Kidney (tissue), 14 donors: ENCODE measurements around the gene PCYT1A. TPM values are rescaled to one million over a fixed set of nuclear protein-coding genes. Genes with fewer than 3 reads are reported as not detected.

Source experiments
- DNase-seq, 5 donors: peaks; one replicate each; pipeline ENCODE4 v3.0.0-alpha.2; 2013 to 2020
- FAIRE-seq: peaks from 2 replicates; lab custom pipeline; 2012; peaks lifted over from hg19 to GRCh38; lab: Jason Lieb, UNC
- H3K27ac ChIP-seq, 2 donors: one replicate each; pipeline ENCODE4 v1.7.0; 2013; ENCODE audit warnings: low read depth in 2 of 2, low read length in 2 of 2, inconsistent platforms in 1 of 2
- H3K27me3 ChIP-seq: one replicate; pipeline ENCODE4 v1.7.1; 2013; ENCODE audit warnings: low read length, inconsistent platforms; ENCODE audit not compliant: control insufficient read depth, insufficient read depth
- H3K36me3 ChIP-seq, 3 donors: one replicate each; pipeline versions ENCODE4 v1.7.0 to v1.7.1; 2013; ENCODE audit warnings: low read length in 3 of 3, control low read depth in 1 of 3, inconsistent platforms in 1 of 3; ENCODE audit not compliant: insufficient read depth in 3 of 3, control insufficient read depth in 2 of 3
- H3K4me1 ChIP-seq, 3 donors: one replicate each; pipeline versions ENCODE4 v1.7.0 to v1.7.1; 2013; ENCODE audit warnings: low read length in 3 of 3, inconsistent platforms in 1 of 3, low read depth in 1 of 3; ENCODE audit not compliant: control insufficient read depth in 2 of 3, insufficient read depth in 2 of 3
- H3K4me3 ChIP-seq, 3 donors: one replicate each; pipeline versions ENCODE4 v1.7.0 to v1.8.1; 2013; ENCODE audit warnings: low read length in 3 of 3, control low read depth in 1 of 3, inconsistent platforms in 1 of 3
- H3K9ac ChIP-seq, 3 donors: one replicate each; pipeline versions ENCODE4 v1.7.0 to v1.7.1; 2013; ENCODE audit warnings: low read length in 3 of 3, control low read depth in 1 of 3, inconsistent platforms in 1 of 3
- H3K9me3 ChIP-seq, 3 donors: one replicate each; pipeline versions ENCODE4 v1.7.0 to v1.7.1; 2013; ENCODE audit warnings: low read length in 3 of 3, control low read depth in 1 of 3, inconsistent platforms in 1 of 3; ENCODE audit not compliant: control insufficient read depth in 2 of 3, insufficient read depth in 1 of 3
- CTCF ChIP-seq: IDR thresholded peaks from 3 replicates; pipeline ENCODE4 v1.5.1; 2012; ENCODE audit warnings: mild to moderate bottlenecking, moderate library complexity, borderline replicate concordance; ENCODE audit not compliant: insufficient read depth; ENCODE audit errors: extremely low read depth
- intact Hi-C: fragments of 100-400 bp; cut with DNase I; formaldehyde crosslinking; loops from one replicate; pipeline ENCODE4 v1.11.1; 2022
- polyA plus RNA-seq: library from polyadenylated mRNA; stranded (reverse); fragments of 350-450 nt; fragmentation: Illumina TruSeq; extraction: RNeasy Lipid Tissue Mini Kit (QIAGEN cat#74804); gene quantifications from one replicate; pipeline ENCODE4 v1.2.3, GENCODE V29; 2014; ENCODE audit warnings: low read depth, low replicate concordance; ENCODE audit not compliant: insufficient read depth
- total RNA-seq: library from RNA; stranded (reverse); fragmentation: NEBNext Ultra II Directional; extraction: Animal tissue kit (Norgen Biotek cat#: 25700); gene quantifications from one replicate; pipeline ENCODE4 v1.2.1, GENCODE V29; 2021
- donor health status: control.
- donor health status: control.
- donor health status: control.
- donor health status: control.
- donor health status: control.
- donor health status: DM: yes; HTN: yes; CAD: no.
- donor health status: Normal renal cell carcinoma (clear cell type).

Gene PCYT1A
- total and polyA plus RNA-seq, 2 donors from 2014 or later: 19.6 to 57.6 TPM

GRCh38 chr3:196236223-196236622 is 51.3 kb downstream of the PCYT1A start:
- FAIRE-seq: no peak
- Histone ChIP-seq H3K9me3 (no peaks in the 10 kb centered on the region), H3K36me3 (peaks cover 2 to 29% (median 15%) of the 10 kb centered on the region in 3 donors)

GRCh38 chr3:196235452-196236122 is 51.9 kb downstream of the PCYT1A start:
- Histone ChIP-seq H3K4me1 (no peaks in the 10 kb centered on the region), H3K4me3 (no peak overlapping the region), H3K36me3 (peaks cover 2 to 27% (median 15%) of the 10 kb centered on the region in 3 donors), H3K27ac (no peak overlapping the region), H3K9me3 (no peaks in the 10 kb centered on the region), H3K27me3 (no peaks in the 10 kb centered on the region), H3K9ac (no peak overlapping the region)
- no peak for TF ChIP-seq CTCF
- no peak for DNase-seq
- intact Hi-C loops: no loop called here
- FAIRE-seq: no peak

More at GRCh38 chr3:196236223-196236622, 51.3 kb downstream of the PCYT1A start:
- intact Hi-C loops: no loop called here
- H3K9ac ChIP-seq: no peak overlapping the region
- no peak overlapping the region for H3K4me3 ChIP-seq
- H3K4me1 ChIP-seq: no peaks in the 10 kb centered on the region
- no peak overlapping the region for H3K27ac ChIP-seq
- no peak for DNase-seq
- no peak for TF ChIP-seq CTCF
- no peaks in the 10 kb centered on the region for H3K27me3 ChIP-seq

GRCh38 chr3:196232882-196233251 is 54.7 kb downstream of the PCYT1A start:
- Histone ChIP-seq H3K4me1 (peaks cover 0 to 1% (median 0%) of the 10 kb centered on the region in 3 donors), H3K27ac (no peak overlapping the region), H3K4me3 (no peak overlapping the region), H3K36me3 (peaks cover 0 to 11% (median 6%) of the 10 kb centered on the region in 3 donors), H3K9me3 (no peaks in the 10 kb centered on the region), H3K27me3 (no peaks in the 10 kb centered on the region), H3K9ac (no peak overlapping the region)
- TF ChIP-seq CTCF: no peak
- FAIRE-seq (no peak), DNase-seq (no peak)
- intact Hi-C loops: no loop called here
